IMR-90 (cell line): ENCODE measurements around the gene WDR76. TPM values are rescaled to one million over a fixed set of nuclear protein-coding genes. Genes with fewer than 3 reads are reported as not detected.

Source experiments
- ATAC-seq: fragments of 200-7000 bp; cut with Tn5 transposase; 2 replicates; pipeline ENCODE4 v1.9.1; 2020; ENCODE audit warnings: low read depth, mild to moderate bottlenecking, moderate library complexity
- BruUV-seq: library from RNA; stranded (reverse); fragments of 400-500 nt; replicated peaks from 2 replicates; lab custom pipeline; 2021; lab: Mats Ljungman, UMichigan
- CTCF ChIA-PET: fragments of 300-600 bp; formaldehyde crosslinking; extraction: SDS; loops from one replicate; lab custom pipeline; 2021; ENCODE audit warnings: antibody characterized with exemption; lab: Yijun Ruan, JAX
- POLR2A ChIA-PET: fragments of 300-600 bp; sonication (Branson Sonifier 250); formaldehyde crosslinking; loops from one replicate; lab custom pipeline; 2022; ENCODE audit warnings: antibody characterized with exemption; ENCODE audit not compliant: unreplicated experiment; lab: Charles Lee
- DNase-seq: peaks from one replicate; pipeline ENCODE4 v3.0.0; 2013
- H2AFZ ChIP-seq: replicated peaks from 2 replicates; pipeline ENCODE3; 2013; ENCODE audit warnings: low read length, mild to moderate bottlenecking; ENCODE audit not compliant: poor library complexity
- H2AK5ac ChIP-seq: 2 replicates; pipeline ENCODE4 v1.6.1; 2013; ENCODE audit warnings: low read depth, low read length, inconsistent platforms
- H2AK9ac ChIP-seq: replicated peaks from 2 replicates; pipeline ENCODE3; 2013; ENCODE audit warnings: mild to moderate bottlenecking, low read depth, low read length, moderate library complexity; ENCODE audit not compliant: poor library complexity
- H2BK120ac ChIP-seq: 2 replicates; pipeline ENCODE4 v1.6.1; 2013; ENCODE audit warnings: low read depth, low read length, inconsistent platforms
- H2BK15ac ChIP-seq: 3 replicates; pipeline ENCODE4 v1.6.1; 2013; ENCODE audit warnings: low read depth, low read length, inconsistent platforms
- H2BK20ac ChIP-seq: 2 replicates; pipeline ENCODE4 v1.6.1; 2013; ENCODE audit warnings: low read depth, mild to moderate bottlenecking, inconsistent platforms, low read length, moderate library complexity
- H2BK5ac ChIP-seq: 2 replicates; pipeline ENCODE4 v1.6.1; 2013; ENCODE audit warnings: mild to moderate bottlenecking, low read depth, low read length, inconsistent platforms; ENCODE audit not compliant: poor library complexity, severe bottlenecking
- H3K14ac ChIP-seq: replicated peaks from 2 replicates; pipeline ENCODE4 v1.6.1; 2013; ENCODE audit warnings: low read depth, low read length, inconsistent platforms
- H3K18ac ChIP-seq: 2 replicates; pipeline ENCODE4 v1.6.1; 2013; ENCODE audit warnings: low read depth, low read length, control low read depth
- H3K23ac ChIP-seq: 2 replicates; pipeline ENCODE4 v1.6.1; 2013; ENCODE audit warnings: low read depth, low read length, inconsistent platforms
- H3K27ac ChIP-seq: 2 replicates; pipeline ENCODE4 v1.5.1; 2013; ENCODE audit warnings: mild to moderate bottlenecking, control low read depth, low read length; ENCODE audit not compliant: insufficient read depth
- H3K27me3 ChIP-seq: 2 replicates; pipeline ENCODE4 v1.6.1; 2013; ENCODE audit warnings: low read length; ENCODE audit not compliant: control insufficient read depth, insufficient read depth
- H3K36me3 ChIP-seq: 2 replicates; pipeline ENCODE4 v1.6.1; 2013; ENCODE audit warnings: low read length, mixed read lengths; ENCODE audit not compliant: control insufficient read depth, insufficient read depth
- H3K4ac ChIP-seq: 2 replicates; pipeline ENCODE4 v1.6.1; 2013; ENCODE audit warnings: low read depth, low read length, inconsistent platforms
- H3K4me1 ChIP-seq: 2 replicates; pipeline ENCODE4 v1.6.1; 2013; ENCODE audit warnings: low read length, mixed read lengths; ENCODE audit not compliant: control insufficient read depth, insufficient read depth
- H3K4me2 ChIP-seq: 2 replicates; pipeline ENCODE4 v1.6.1; 2013; ENCODE audit warnings: low read depth, mild to moderate bottlenecking, control low read depth, low read length, moderate library complexity
- H3K4me3 ChIP-seq: 2 replicates; pipeline ENCODE4 v1.5.1; 2013; ENCODE audit warnings: low read depth, mild to moderate bottlenecking, control low read depth, low read length, moderate library complexity; ENCODE audit not compliant: insufficient read depth
- H3K56ac ChIP-seq: 2 replicates; pipeline ENCODE4 v1.6.1; 2013; ENCODE audit warnings: low read length, inconsistent platforms; ENCODE audit not compliant: insufficient read depth; ENCODE audit errors: extremely low read depth
- H3K79me1 ChIP-seq, 2 experiments: 2 replicates each; pipeline ENCODE4 v1.6.1; 2013; ENCODE audit warnings: low read length in 2 of 2, inconsistent platforms in 1 of 2, low read depth in 1 of 2
- H3K9ac ChIP-seq: 2 replicates; pipeline ENCODE4 v1.6.1; 2013; ENCODE audit warnings: low read depth, low read length, control low read depth
- H3K9me1 ChIP-seq: 2 replicates; pipeline ENCODE4 v1.6.1; 2013; ENCODE audit warnings: low read length, inconsistent platforms; ENCODE audit not compliant: insufficient read depth
- H3K9me3 ChIP-seq: 2 replicates; pipeline ENCODE4 v1.6.1; 2013; ENCODE audit warnings: low read length; ENCODE audit not compliant: control insufficient read depth, insufficient read depth
- H4K20me1 ChIP-seq: 2 replicates; pipeline ENCODE4 v1.6.1; 2013; ENCODE audit warnings: low read length, inconsistent platforms; ENCODE audit not compliant: insufficient read depth
- H4K5ac ChIP-seq: 2 replicates; pipeline ENCODE4 v1.6.1; 2013; ENCODE audit warnings: mild to moderate bottlenecking, low read depth, low read length, control low read depth
- H4K8ac ChIP-seq, 2 experiments: 2 replicates each; pipeline ENCODE4 v1.6.1; 2013; ENCODE audit warnings: low read depth in 2 of 2, low read length in 2 of 2, control low read depth in 1 of 2, inconsistent platforms in 1 of 2
- H4K91ac ChIP-seq: 2 replicates; pipeline ENCODE4 v1.6.1; 2013; ENCODE audit warnings: low read depth, low read length, inconsistent platforms; ENCODE audit not compliant: insufficient read depth
- MAZ ChIP-seq: IDR thresholded peaks from 2 replicates; pipeline ENCODE4 v1.6.1; 2012; ENCODE audit warnings: low read depth, mild to moderate bottlenecking, low read length, improper control_type of control experiment, moderate library complexity, borderline replicate concordance
- WGBS, 2 experiments: methylation state at CpG; one replicate each; pipeline versions ENCODE4 v1.1.5 to v1.1.7; 2013; ENCODE audit warnings: missing lambda C conversion rate in 2 of 2; ENCODE audit not compliant: insufficient read length in 1 of 2; ENCODE audit errors: extremely low coverage in 2 of 2; 5-methylcytosine and 5-hydroxymethylcytosine counted together
- dilution Hi-C: fragments of 300-500 bp; cut with HindIII; formaldehyde crosslinking; loops from one replicate; pipeline ENCODE4 v1.14.3; 2018; ENCODE audit warnings: low sequenced_read_pairs; ENCODE audit not compliant: unreplicated experiment
- in situ Hi-C: fragments of 300-500 bp; cut with MboI; formaldehyde crosslinking; loops from 3 replicates; pipeline ENCODE4 v1.14.3; 2019; ENCODE audit warnings: low sequenced_read_pairs, inconsistent platforms, mixed read lengths
- intact Hi-C: fragments of 100-400 bp; cut with micrococcal nuclease; formaldehyde crosslinking; loops from 2 replicates; pipeline ENCODE4 v1.10.0; 2022
- polyA plus RNA-seq, 3 experiments: library from polyadenylated mRNA; depleted of rRNA; stranded (reverse); fragments of >200 nt; gene quantifications; 2 replicates each; pipeline ENCODE4 v1.2.3, GENCODE V29; 2012; ENCODE audit warnings: low replicate concordance in 1 of 3
- total RNA-seq: library from RNA; depleted of rRNA; stranded (reverse); fragments of >200 nt; gene quantifications from 2 replicates; pipeline ENCODE4 v1.2.3, GENCODE V29; 2012
- TF ChIP-seq, protein P1 (sequence below): fragments of 150-350 bp; IDR thresholded peaks from 2 replicates; pipeline ENCODE4 v1.6.1; 2016; ENCODE audit warnings: low read depth, mild to moderate bottlenecking, low read length, moderate library complexity, borderline replicate concordance

WDR76 gene
- total and polyA plus RNA-seq, 2 of the 4 experiments (the other 2 are of a cell fraction), result 4.8 to 25.8 TPM

DNA sequence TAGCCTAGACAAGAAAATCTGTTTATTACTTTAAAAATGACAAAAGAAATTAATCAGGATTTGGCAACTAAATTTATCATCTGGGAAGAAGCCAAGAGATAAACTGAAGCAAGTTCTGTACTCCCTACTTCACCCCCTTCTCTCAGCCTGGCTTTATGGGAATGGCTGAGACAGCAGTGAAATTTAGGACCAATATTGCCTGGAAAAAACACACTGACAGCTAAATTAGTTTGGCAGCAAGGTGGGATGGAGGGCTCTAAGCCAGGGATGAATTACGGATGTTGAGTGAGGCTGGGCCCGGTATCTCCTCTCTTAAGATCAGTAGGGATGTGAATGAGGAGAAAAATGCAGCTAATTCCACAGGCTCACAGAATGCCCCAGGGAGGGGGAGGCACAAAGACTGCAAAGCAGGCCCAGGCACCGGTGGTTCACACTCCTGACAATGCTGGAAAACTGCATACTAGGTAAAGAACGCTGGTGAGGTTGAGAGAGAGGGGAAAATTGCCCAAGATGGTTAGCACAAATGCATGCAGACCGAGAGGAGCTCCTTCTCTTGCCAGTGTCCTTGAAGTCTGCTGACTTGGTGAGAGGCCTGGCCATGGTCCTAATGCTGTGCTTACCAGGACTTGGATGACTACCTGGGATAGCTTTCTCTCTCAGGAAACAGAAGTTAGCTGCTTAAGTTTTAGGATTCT is 89.0 kb downstream of the WDR76 start:
- H3K79me1 ChIP-seq, result peaks cover 3 to 5% of the 10 kb centered on the region in 2 experiments; a peak in 2 of 4 replicates
- no peak overlapping the region for H3K14ac ChIP-seq
- dilution Hi-C loops, result no loop called here
- intact Hi-C loops, result no loop called here
- H3K56ac ChIP-seq, result no peak overlapping the region
- peaks cover 27% of the 10 kb centered on the region for H3K4me1 ChIP-seq
- peak overlapping the region; percentile 31; the same call in 1 of the 2 replicates for H2AK5ac ChIP-seq
- H3K27ac ChIP-seq, result no peak overlapping the region
- H3K4me2 ChIP-seq, result no peak overlapping the region
- no peaks in the 10 kb centered on the region for H3K9me3 ChIP-seq
- H2BK15ac ChIP-seq, result peak overlapping the region; percentile 2; the same call in 1 of the 3 replicates
- no peaks in the 10 kb centered on the region for H4K20me1 ChIP-seq
- no peak overlapping the region for H2BK5ac ChIP-seq
- H2BK120ac ChIP-seq, result peak overlapping the region; percentile 7; the same call in 1 of the 2 replicates
- H2BK20ac ChIP-seq, result peak overlapping the region; percentile 11; the same call in 1 of the 2 replicates
- ChIA-PET CTCF (interaction anchor here (1.0 kb wide), 1 partner anchor 23 kb away, joined by 3 read pairs; no protein-coding TSS in a partner anchor), POLR2A (no interaction called here)
- H3K4ac ChIP-seq, result no peak overlapping the region; the same call in 1 of the 2 replicates
- no peak overlapping the region for H4K8ac ChIP-seq
- no peak for ATAC-seq
- peaks cover 20% of the 10 kb centered on the region for H3K9me1 ChIP-seq
- H3K18ac ChIP-seq, result no peak overlapping the region
- H3K36me3 ChIP-seq, result no peaks in the 10 kb centered on the region
- no peak overlapping the region; the same call in 1 of the 2 replicates for H4K91ac ChIP-seq
- no peak overlapping the region for H2AK9ac ChIP-seq
- no peak overlapping the region for H4K5ac ChIP-seq
- BruUV-seq, result no TSS peak
- H3K9ac ChIP-seq, result no peak overlapping the region
- no peak for DNase-seq
- no peak overlapping the region for H3K4me3 ChIP-seq
- TF ChIP-seq, protein P1, sequence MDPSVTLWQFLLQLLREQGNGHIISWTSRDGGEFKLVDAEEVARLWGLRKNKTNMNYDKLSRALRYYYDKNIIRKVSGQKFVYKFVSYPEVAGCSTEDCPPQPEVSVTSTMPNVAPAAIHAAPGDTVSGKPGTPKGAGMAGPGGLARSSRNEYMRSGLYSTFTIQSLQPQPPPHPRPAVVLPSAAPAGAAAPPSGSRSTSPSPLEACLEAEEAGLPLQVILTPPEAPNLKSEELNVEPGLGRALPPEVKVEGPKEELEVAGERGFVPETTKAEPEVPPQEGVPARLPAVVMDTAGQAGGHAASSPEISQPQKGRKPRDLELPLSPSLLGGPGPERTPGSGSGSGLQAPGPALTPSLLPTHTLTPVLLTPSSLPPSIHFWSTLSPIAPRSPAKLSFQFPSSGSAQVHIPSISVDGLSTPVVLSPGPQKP, result no peak
- TF ChIP-seq MAZ, result no peak
- no peak overlapping the region for H3K23ac ChIP-seq
- no peaks in the 10 kb centered on the region for H3K27me3 ChIP-seq
- 76% methylated on average over 4 of the region's 5 CpGs; no CpG with 5 or more reads in 1 of the 2 experiments for WGBS, 2 experiments
- in situ Hi-C loops, result loop anchor here (25.0 kb wide), 1 partner anchor 147 kb away; no protein-coding TSS in a partner anchor
- H2AFZ ChIP-seq, result no peak overlapping the region
